CD4-positive, alpha-beta T cell treated with Interleukin-21 for 1 hour (primary cell): ENCODE data around the gene ADRA1B.

ENCODE experiments used
- DNase-seq: peaks from one replicate; pipeline ENCODE4 v3.0.0-alpha.2; 2020

The ADRA1B gene

GRCh38 chr5:160021831-160022446 lies 105.7 kb downstream of the ADRA1B start:
- peak; percentile 80 for DNase-seq
